Colon (tissue), 2 donors: ENCODE results near the gene MAPT.

ENCODE experiments used
- FAIRE-seq: peaks from 2 replicates; lab custom pipeline; 2012; peaks lifted over from hg19 to GRCh38; lab: Jason Lieb, UNC
- donor health status: control.
- donor health status: control.

Gene MAPT

GRCh38 chr17:45973946-45974859 is 79.8 kb downstream of the MAPT start:
- no peak for FAIRE-seq

- no peak for FAIRE-seq
Observed at GRCh38 chr17:45974916-45975630, 80.7 kb downstream of the MAPT start.

GRCh38 chr17:45975640-45976295 is 81.4 kb downstream of the MAPT start:
- no peak for FAIRE-seq

- no peak for FAIRE-seq
Observed at GRCh38 chr17:45976391-45976754, 82.0 kb downstream of the MAPT start.

GRCh38 chr17:45976755-45977505 is 82.6 kb downstream of the MAPT start:
- no peak for FAIRE-seq

GRCh38 chr17:45977506-45977824 is 83.1 kb downstream of the MAPT start:
- FAIRE-seq: no peak

- no peak for FAIRE-seq
Observed at GRCh38 chr17:45977976-45978626, 83.7 kb downstream of the MAPT start.

GRCh38 chr17:45979137-45979536 is 84.8 kb downstream of the MAPT start:
- FAIRE-seq: no peak

GRCh38 chr17:45980855-45981254 is 86.5 kb downstream of the MAPT start:
- FAIRE-seq: no peak

- FAIRE-seq: no peak
Observed at GRCh38 chr17:45981306-45981705, 87.0 kb downstream of the MAPT start.

GRCh38 chr17:45982791-45983613 is 88.6 kb downstream of the MAPT start:
- no peak for FAIRE-seq

GRCh38 chr17:45983614-45984310 is 89.4 kb downstream of the MAPT start:
- no peak for FAIRE-seq

GRCh38 chr17:45984368-45984767 is 90.0 kb downstream of the MAPT start:
- FAIRE-seq: no peak

- no peak for FAIRE-seq
Observed at GRCh38 chr17:45985447-45985846, 91.1 kb downstream of the MAPT start.

GRCh38 chr17:45986056-45986455 is 91.7 kb downstream of the MAPT start:
- no peak for FAIRE-seq

- FAIRE-seq: no peak
Observed at GRCh38 chr17:45987706-45988105, 93.4 kb downstream of the MAPT start.

- no peak for FAIRE-seq
Observed at GRCh38 chr17:45989759-45990158, 95.4 kb downstream of the MAPT start.

GRCh38 chr17:45990886-45991285 is 96.5 kb downstream of the MAPT start:
- FAIRE-seq: no peak

- FAIRE-seq: no peak
Observed at GRCh38 chr17:45991341-45991740, 97.0 kb downstream of the MAPT start.

- FAIRE-seq: no peak
Observed at GRCh38 chr17:45992175-45992574, 97.8 kb downstream of the MAPT start.
